Measurements from ENCODE around the gene CDH24. TPM values are rescaled to one million over a fixed set of nuclear protein-coding genes. Genes with fewer than 3 reads are reported as not detected.

Gene CDH24
- total RNA-seq, 4 donors from 2014 or later: 0.36 to 1.7 (median 0.58) TPM

- H3K27ac ChIP-seq: peak within 1 kb of the TSS; percentile 91 to 100 (median 96)
- DNase-seq: peak; percentile 35 to 61
- peak; percentile 54 to 64 for ATAC-seq
- in situ Hi-C loops (cut with MboI; ENCODE audit: low sequenced_read_pairs in 4 of 4) (no loop called here), intact Hi-C loops (cut with DNase I; ENCODE audit: low total_unique reads) (loop anchor here (1.0 to 2.0 kb wide), 4 partner anchors 16 to 207 kb away; partner anchors contain the start of gene PSMB5)
- H3K9me3 ChIP-seq: no peaks in the 10 kb centered on the region
- peak; percentile 63 to 83 for TF ChIP-seq POLR2A (IDR thresholded peaks at IDR 0.05)
- peak in 1 of 5 experiments; percentile 8 for TF ChIP-seq CTCF (IDR thresholded peaks at IDR 0.05 in 4 of 5, conservative IDR thresholded peaks at IDR 0.05 in 1 of 5)
- H3K4me1 ChIP-seq: peaks cover 27 to 32% of the 10 kb centered on the region in 2 donors
- H3K27me3 ChIP-seq: no peaks in the 10 kb centered on the region
- H3K4me3 ChIP-seq: peak within 1 kb of the TSS; percentile 73 to 99 (median 82)
- peaks cover 0 to 44% of the 10 kb centered on the region in 2 donors for H3K36me3 ChIP-seq
Observed at GRCh38 chr14:23094666-23095195, 37.4 kb upstream of the CDH24 start, which contains the start of gene ACIN1. Gene ACIN1 (minus strand): TSS chr14:23095136. CDS start chr14:23095112, 24 bp downstream.

DNA sequence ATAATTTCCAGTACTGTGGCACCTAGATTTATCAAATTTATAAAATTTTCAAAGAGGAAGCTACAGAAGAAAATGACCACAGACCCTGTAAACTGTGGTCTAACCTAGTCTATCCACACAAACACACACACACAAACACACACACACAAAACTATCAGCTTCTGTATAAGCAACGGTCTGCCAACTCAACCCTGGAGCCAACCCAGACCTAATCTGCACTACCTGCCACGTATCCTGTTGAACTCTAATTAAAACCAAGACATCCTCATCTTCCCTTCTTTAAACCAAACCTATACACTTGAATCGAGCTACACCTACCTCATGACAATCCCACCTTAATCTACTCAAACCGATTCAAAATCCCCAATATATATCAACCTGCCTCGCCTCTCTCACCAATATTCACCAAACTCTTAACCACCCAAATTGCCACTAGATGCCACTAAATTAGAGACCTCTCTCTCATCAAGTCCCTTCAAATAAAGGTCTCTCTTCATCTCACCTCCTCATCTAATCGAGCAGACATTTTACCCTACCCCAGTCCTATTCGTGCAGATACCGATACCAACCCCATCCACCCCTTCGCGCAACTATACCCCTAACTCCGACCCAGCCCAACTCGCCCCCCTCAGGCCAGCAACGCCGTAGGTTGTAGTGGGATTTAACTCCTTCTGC is 36.8 kb upstream of the CDH24 start:
- Histone ChIP-seq H3K4me1 (peaks cover 27 to 32% of the 10 kb centered on the region in 2 donors), H3K27ac (peak overlapping the region; percentile 91 to 100 (median 96)), H3K4me3 (peak overlapping the region; percentile 73 to 99 (median 82)), H3K36me3 (peaks cover 0 to 50% of the 10 kb centered on the region in 2 donors), H3K9me3 (no peaks in the 10 kb centered on the region), H3K27me3 (no peaks in the 10 kb centered on the region)
- DNase-seq: no peak
- intact Hi-C loops (cut with DNase I; ENCODE audit: low total_unique reads): loop anchor here (2.0 kb wide), 3 partner anchors 15 to 59 kb away; partner anchors contain the start of gene PSMB5
- TF ChIP-seq POLR2A (IDR thresholded peaks at IDR 0.05) (no peak), CTCF (IDR thresholded peaks at IDR 0.05 in 4 of 5, conservative IDR thresholded peaks at IDR 0.05 in 1 of 5) (peak in 1 of 5 experiments; percentile 28)
- in situ Hi-C loops (cut with MboI; ENCODE audit: low sequenced_read_pairs in 4 of 4): no loop called here
- no peak for ATAC-seq

DNA sequence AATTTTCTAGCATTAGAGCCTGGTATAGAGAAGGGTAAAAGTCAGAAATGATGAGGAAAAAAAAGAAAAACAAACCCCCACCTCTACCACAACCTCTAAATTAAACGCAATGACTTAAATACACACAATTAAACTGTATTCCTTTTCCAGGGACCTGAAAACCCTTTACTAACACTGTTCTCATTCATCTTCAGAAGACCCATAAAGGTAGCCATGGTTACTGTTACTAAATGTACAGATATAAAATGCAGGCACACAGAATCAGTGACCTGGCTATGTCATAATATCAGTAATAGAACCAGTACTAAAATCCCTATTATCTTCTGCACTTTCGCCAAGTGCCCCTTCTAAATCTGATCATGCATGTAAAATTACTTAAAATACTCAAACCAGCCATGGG is 36.2 kb upstream of the CDH24 start:
- Histone ChIP-seq H3K4me1 (peaks cover 27 to 32% of the 10 kb centered on the region in 2 donors), H3K27ac (peak overlapping the region in 3 of 4 donors; percentile 91 to 100 (median 97)), H3K27me3 (no peaks in the 10 kb centered on the region), H3K36me3 (peaks cover 0 to 56% of the 10 kb centered on the region in 2 donors), H3K4me3 (peak overlapping the region; percentile 73 to 99 (median 82)), H3K9me3 (no peaks in the 10 kb centered on the region)
- no peak for ATAC-seq
- TF ChIP-seq POLR2A (IDR thresholded peaks at IDR 0.05): no peak
- TF ChIP-seq CTCF (IDR thresholded peaks at IDR 0.05 in 4 of 5, conservative IDR thresholded peaks at IDR 0.05 in 1 of 5): no peak
- no peak for DNase-seq
- intact Hi-C loops (cut with DNase I; ENCODE audit: low total_unique reads) (no loop called here), in situ Hi-C loops (cut with MboI; ENCODE audit: low sequenced_read_pairs in 4 of 4) (no loop called here)

DNA sequence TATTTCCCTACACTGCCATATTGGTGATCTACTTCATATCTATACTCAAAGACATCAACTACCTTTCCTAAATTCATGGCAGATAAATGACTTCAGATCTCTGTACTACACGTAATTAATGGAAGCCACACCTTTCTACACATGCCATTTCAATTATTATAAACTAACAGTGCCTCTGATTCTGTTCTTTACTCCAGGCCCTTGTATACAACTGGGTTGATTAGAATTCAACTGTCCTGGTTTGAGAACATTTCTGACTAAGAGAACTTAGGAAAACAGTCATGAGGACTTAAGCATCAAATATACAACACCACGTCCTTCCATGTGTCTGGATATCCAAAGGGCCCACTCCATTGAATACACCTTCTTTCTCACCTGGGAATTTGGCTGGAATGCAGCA is 35.8 kb upstream of the CDH24 start:
- no peak for TF ChIP-seq POLR2A (IDR thresholded peaks at IDR 0.05)
- no peak for TF ChIP-seq CTCF (IDR thresholded peaks at IDR 0.05 in 4 of 5, conservative IDR thresholded peaks at IDR 0.05 in 1 of 5)
- H3K36me3 ChIP-seq: peaks cover 0 to 56% of the 10 kb centered on the region in 2 donors

More for the DNA sequence above, 35.8 kb upstream of the CDH24 start:
- no peaks in the 10 kb centered on the region for H3K27me3 ChIP-seq
- H3K9me3 ChIP-seq: no peaks in the 10 kb centered on the region
- ATAC-seq (no peak), DNase-seq (no peak)
- in situ Hi-C loops (cut with MboI; ENCODE audit: low sequenced_read_pairs in 4 of 4) (no loop called here), intact Hi-C loops (cut with DNase I; ENCODE audit: low total_unique reads) (no loop called here)
- peak overlapping the region in 2 of 4 donors; percentile 0 to 79 for H3K4me3 ChIP-seq
- peaks cover 27 to 32% of the 10 kb centered on the region in 2 donors for H3K4me1 ChIP-seq
- peak overlapping the region in 2 of 4 donors; percentile 97 to 100 for H3K27ac ChIP-seq
